Endothelial cell (in vitro differentiated cells): Measurements from ENCODE around the gene DNAAF9. TPM values are rescaled to one million over a fixed set of nuclear protein-coding genes. Genes with fewer than 3 reads are reported as not detected.
A peak's percentile ranks its signal among the peaks of the same experiment; 100 is the strongest.

Source experiments
- DNase-seq: peaks from one replicate; pipeline ENCODE4 v3.0.0; 2021; ENCODE audit warnings: low spot score
- H3K27ac Mint-ChIP-seq: one replicate; pipeline ENCODE4 v1.8.0; 2021; ENCODE audit warnings: mixed read lengths, inconsistent platforms; ENCODE audit not compliant: unreplicated experiment
- H3K27me3 Mint-ChIP-seq: one replicate; pipeline ENCODE4 v1.8.0; 2021; ENCODE audit warnings: mild to moderate bottlenecking, moderate library complexity, mixed read lengths, inconsistent platforms; ENCODE audit not compliant: unreplicated experiment
- H3K36me3 Mint-ChIP-seq: one replicate; pipeline ENCODE4 v1.8.0; 2021; ENCODE audit warnings: mild to moderate bottlenecking, low read depth, mixed read lengths, inconsistent platforms; ENCODE audit not compliant: unreplicated experiment
- H3K4me1 Mint-ChIP-seq: one replicate; pipeline ENCODE4 v1.8.0; 2021; ENCODE audit warnings: mild to moderate bottlenecking, mixed read lengths, inconsistent platforms; ENCODE audit not compliant: unreplicated experiment
- H3K4me3 Mint-ChIP-seq: one replicate; pipeline ENCODE4 v1.8.0; 2021; ENCODE audit warnings: mild to moderate bottlenecking, mixed read lengths, inconsistent platforms; ENCODE audit not compliant: unreplicated experiment
- H3K9me3 Mint-ChIP-seq: one replicate; pipeline ENCODE4 v1.8.0; 2021; ENCODE audit warnings: mixed read lengths, inconsistent platforms; ENCODE audit not compliant: unreplicated experiment
- total RNA-seq: library from RNA; stranded (reverse); fragmentation: NEBNext Ultra II Directional; extraction: Animal tissue kit (Norgen Biotek cat#: 25700); gene quantifications from one replicate; pipeline ENCODE4 v1.2.1, GENCODE V29; 2021; ENCODE audit not compliant: unreplicated experiment
- TF ChIP-seq, protein P1 (sequence below): fragments of 200-600 bp; sonication (generic); IDR thresholded peaks from one replicate; pipeline ENCODE4 v1.5.0; 2021; ENCODE audit warnings: antibody characterized with exemption; ENCODE audit not compliant: unreplicated experiment

DNAAF9 gene
- total RNA-seq, 1 donor from 2014 or later = 18.8 TPM

DNA sequence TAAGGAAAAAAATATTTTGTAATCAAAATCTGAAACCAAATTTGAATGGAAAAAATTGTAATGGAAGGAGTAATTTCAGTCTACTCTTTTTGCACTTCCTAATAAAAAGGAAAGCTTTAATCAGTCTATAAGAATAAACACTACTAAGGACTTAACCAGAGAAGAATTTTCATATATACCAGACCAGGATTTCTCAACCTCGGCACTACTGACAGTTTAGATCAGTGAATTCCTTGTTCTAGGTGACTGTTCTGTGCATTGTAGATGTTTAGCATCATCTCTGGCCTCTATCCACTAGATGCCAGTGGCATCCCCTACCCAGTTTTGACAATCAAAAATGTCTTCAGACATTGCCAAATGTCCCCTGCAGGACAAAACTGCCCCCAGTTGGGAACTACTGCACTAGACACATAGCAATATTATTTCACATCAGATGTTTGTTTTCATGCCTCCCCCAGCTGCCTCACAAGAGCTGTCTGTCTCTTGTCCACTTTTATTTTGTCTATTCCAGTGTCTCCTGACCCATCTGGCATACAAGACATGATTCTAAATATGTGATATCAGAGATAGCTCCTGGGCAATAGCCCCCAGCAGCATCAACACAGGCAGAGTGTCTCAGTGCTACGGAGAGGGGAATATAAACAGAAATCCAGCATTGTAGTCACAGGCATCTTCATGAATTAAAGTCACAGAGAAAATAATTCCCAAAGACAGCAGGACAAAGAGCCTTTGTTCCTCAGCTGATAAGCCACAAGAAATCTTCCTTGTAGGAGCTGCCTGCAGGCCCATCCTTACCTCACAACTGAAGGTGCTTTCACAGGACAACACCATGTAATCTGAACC, 27.0 kb downstream of the DNAAF9 start:
- peaks cover 19% of the 10 kb centered on the region for H3K4me1 Mint-ChIP-seq
- DNase-seq = no peak
- TF ChIP-seq, protein P1, sequence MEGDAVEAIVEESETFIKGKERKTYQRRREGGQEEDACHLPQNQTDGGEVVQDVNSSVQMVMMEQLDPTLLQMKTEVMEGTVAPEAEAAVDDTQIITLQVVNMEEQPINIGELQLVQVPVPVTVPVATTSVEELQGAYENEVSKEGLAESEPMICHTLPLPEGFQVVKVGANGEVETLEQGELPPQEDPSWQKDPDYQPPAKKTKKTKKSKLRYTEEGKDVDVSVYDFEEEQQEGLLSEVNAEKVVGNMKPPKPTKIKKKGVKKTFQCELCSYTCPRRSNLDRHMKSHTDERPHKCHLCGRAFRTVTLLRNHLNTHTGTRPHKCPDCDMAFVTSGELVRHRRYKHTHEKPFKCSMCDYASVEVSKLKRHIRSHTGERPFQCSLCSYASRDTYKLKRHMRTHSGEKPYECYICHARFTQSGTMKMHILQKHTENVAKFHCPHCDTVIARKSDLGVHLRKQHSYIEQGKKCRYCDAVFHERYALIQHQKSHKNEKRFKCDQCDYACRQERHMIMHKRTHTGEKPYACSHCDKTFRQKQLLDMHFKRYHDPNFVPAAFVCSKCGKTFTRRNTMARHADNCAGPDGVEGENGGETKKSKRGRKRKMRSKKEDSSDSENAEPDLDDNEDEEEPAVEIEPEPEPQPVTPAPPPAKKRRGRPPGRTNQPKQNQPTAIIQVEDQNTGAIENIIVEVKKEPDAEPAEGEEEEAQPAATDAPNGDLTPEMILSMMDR = no peak
- H3K27ac Mint-ChIP-seq = peak overlapping the region; percentile 55
- no peaks in the 10 kb centered on the region for H3K9me3 Mint-ChIP-seq
- H3K27me3 Mint-ChIP-seq = peaks cover 3% of the 10 kb centered on the region
- H3K4me3 Mint-ChIP-seq = no peak overlapping the region
- peaks cover 18% of the 10 kb centered on the region for H3K36me3 Mint-ChIP-seq

DNA sequence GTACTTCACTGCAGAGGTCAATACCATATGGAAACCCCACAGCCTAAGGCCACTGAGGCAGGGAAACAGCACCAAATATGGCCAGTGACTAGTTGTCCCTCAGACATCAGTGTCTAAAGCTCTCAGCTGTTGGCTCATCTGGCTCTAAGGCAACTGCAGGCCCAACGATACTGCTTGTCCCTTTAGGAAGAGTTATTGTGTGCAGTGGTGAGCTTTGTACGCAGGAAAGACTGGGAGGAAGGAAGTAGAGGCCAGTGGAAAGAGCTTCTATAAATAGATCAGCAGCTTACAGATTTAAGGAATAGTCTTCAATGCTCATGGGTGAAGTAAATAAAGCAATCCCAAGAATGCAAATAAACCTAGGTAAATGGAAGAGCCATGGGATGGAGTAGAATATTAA, 29.3 kb downstream of the DNAAF9 start:
- Mint-ChIP-seq H3K9me3 (no peaks in the 10 kb centered on the region), H3K4me1 (peaks cover 19% of the 10 kb centered on the region), H3K27ac (peak overlapping the region; percentile 87), H3K36me3 (peaks cover 32% of the 10 kb centered on the region), H3K27me3 (peaks cover 5% of the 10 kb centered on the region), H3K4me3 (peak overlapping the region; percentile 68)
- DNase-seq = no peak
- TF ChIP-seq, protein P1 = no peak

DNA sequence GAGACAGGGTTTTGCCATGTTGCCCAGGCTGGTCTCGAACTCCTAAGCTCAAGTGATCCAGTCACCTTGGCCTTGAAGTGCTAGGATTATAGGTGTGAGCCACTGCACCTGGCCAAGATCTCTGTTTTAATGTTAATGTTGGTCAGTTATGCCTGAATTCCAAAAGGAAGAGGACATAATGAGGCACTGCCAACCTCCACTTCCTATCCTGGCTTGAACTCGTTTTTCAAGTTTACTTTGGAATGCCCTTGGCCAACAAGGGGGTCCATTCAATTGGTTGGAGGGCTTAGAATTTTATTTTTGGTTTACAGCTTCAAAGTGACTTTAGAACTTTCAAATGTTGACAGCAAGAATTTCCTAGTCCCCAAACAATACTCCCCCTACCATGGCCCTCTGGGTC, 29.8 kb downstream of the DNAAF9 start:
- TF ChIP-seq, protein P1 = no peak
- H3K27ac Mint-ChIP-seq = peak overlapping the region; percentile 87
- H3K36me3 Mint-ChIP-seq = peaks cover 36% of the 10 kb centered on the region
- H3K27me3 Mint-ChIP-seq = peaks cover 5% of the 10 kb centered on the region
- DNase-seq = no peak
- peaks cover 19% of the 10 kb centered on the region for H3K4me1 Mint-ChIP-seq
- no peaks in the 10 kb centered on the region for H3K9me3 Mint-ChIP-seq
- peak overlapping the region; percentile 68 for H3K4me3 Mint-ChIP-seq

DNA sequence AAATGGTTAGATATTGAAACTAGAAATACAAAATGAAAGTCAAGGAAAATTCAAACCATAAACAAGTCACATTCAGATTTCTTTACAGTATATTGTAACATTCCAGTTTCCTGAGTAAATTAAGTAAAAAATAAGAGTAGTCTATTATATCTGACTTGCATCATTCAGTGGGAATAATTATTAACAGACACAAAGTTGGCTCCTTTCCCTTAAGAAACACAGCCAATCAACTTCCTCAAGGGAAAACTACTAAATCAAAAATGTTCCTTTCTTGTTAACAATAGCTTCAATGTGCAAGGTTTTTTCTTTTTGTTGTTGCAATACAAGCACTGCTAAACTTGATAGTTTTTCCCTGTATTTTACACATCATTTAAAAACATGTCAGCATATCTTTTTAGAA, 33.2 kb downstream of the DNAAF9 start:
- TF ChIP-seq, protein P1 = no peak
- Mint-ChIP-seq H3K27me3 (peaks cover 5% of the 10 kb centered on the region), H3K9me3 (no peaks in the 10 kb centered on the region), H3K4me1 (peaks cover 19% of the 10 kb centered on the region), H3K27ac (no peak overlapping the region), H3K4me3 (peak overlapping the region; percentile 26), H3K36me3 (peaks cover 54% of the 10 kb centered on the region)
- no peak for DNase-seq

DNA sequence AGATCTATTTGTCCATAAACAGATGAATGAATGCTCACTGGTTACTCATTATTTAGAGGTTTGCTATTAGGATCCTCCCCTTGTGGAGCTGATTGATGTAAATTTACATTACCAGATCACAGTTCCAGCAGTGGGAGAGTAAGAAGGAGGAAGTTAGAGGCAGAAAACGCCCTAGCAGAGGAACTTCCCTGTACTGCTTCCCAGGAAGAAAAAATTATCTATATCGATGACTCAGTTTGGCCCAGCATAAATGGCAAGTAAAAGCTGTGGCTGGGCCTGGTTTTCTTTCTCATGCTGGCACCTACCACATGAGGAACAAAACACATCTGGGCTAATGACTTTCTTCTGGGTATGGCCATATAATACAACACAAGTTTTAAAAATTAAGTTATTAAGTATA, 35.7 kb downstream of the DNAAF9 start:
- no peaks in the 10 kb centered on the region for H3K9me3 Mint-ChIP-seq
- TF ChIP-seq, protein P1 = no peak
- no peak for DNase-seq
- H3K4me1 Mint-ChIP-seq = peaks cover 3% of the 10 kb centered on the region
- H3K4me3 Mint-ChIP-seq = no peak overlapping the region
- peaks cover 54% of the 10 kb centered on the region for H3K36me3 Mint-ChIP-seq
- peaks cover 3% of the 10 kb centered on the region for H3K27me3 Mint-ChIP-seq
- no peak overlapping the region for H3K27ac Mint-ChIP-seq
